ENCODE measurements around the gene DLGAP1.

- TF ChIP-seq POLR2A (IDR thresholded peaks at IDR 0.05; ENCODE audit: low read length) (no peak), GATA1 (IDR thresholded peaks at IDR 0.05; ENCODE audit: low read depth, low read length) (no peak)
Observed at GRCh38 chr18:4233468-4233867, 221.6 kb downstream of the DLGAP1 start.

All from erythroblast (primary cell).